Left lung (tissue), 10 donors: ENCODE data around the gene TBC1D19. TPM values are rescaled to one million over a fixed set of nuclear protein-coding genes. Genes with fewer than 3 reads are reported as not detected.
A peak's percentile ranks its signal among the peaks of the same experiment; 100 is the strongest.
"Not testable (repeated sequence)": the region's sequence is repeated elsewhere in the genome, so short reads cannot be mapped to it uniquely, and the experiment has no call there.

Source experiments
- ATAC-seq: fragments of 200-7000 bp; cut with Tn5 transposase; one replicate; pipeline ENCODE4 v1.9.1; 2020; ENCODE audit warnings: moderate library complexity
- DNase-seq, 4 donors: peaks; one replicate each; pipeline ENCODE4 v3.0.0-alpha.2; 2013 to 2020
- H3K27ac ChIP-seq, 2 donors: fragments of 200-600 bp; sonication (generic) in 1 of 2; one replicate each; pipeline versions ENCODE4 v1.5.0 to v1.8.0; 2020 to 2021
- H3K27me3 ChIP-seq, 2 donors: fragments of 200-600 bp; sonication (generic) in 1 of 2; one replicate each; pipeline versions ENCODE4 v1.5.0 to v1.8.0; 2020 to 2021
- H3K36me3 ChIP-seq, 2 donors: fragments of 200-600 bp; sonication (generic) in 1 of 2; one replicate each; pipeline versions ENCODE4 v1.5.0 to v1.8.0; 2020 to 2021
- H3K4me1 ChIP-seq, 2 donors: fragments of 200-600 bp; one replicate each; pipeline ENCODE4 v1.8.0; 2021
- H3K4me3 ChIP-seq, 2 donors: fragments of 200-600 bp; sonication (generic) in 1 of 2; one replicate each; pipeline versions ENCODE4 v1.5.0 to v1.8.0; 2020 to 2021; ENCODE audit warnings: mild to moderate bottlenecking in 1 of 2
- H3K9me3 ChIP-seq, 2 donors: fragments of 200-600 bp; sonication (generic) in 1 of 2; one replicate each; pipeline versions ENCODE4 v1.5.0 to v1.8.0; 2020 to 2021
- intact Hi-C, 2 donors: fragments of 100-400 bp; cut with DNase I; formaldehyde crosslinking; loops; one replicate each; pipeline versions ENCODE4 v1.11.2 to v1.14.2; 2022
- polyA plus RNA-seq, 6 donors: library from polyadenylated mRNA; unstranded; fragments of 120-200 nt; gene quantifications; one replicate each; pipeline ENCODE4 v1.2.1, GENCODE V29; 2013; ENCODE audit not compliant: insufficient read length in 6 of 6
- total RNA-seq, 2 donors: library from RNA; stranded (reverse); fragmentation: NEBNext Ultra II Directional; extraction: Animal tissue kit (Norgen Biotek cat#: 25700); gene quantifications; one replicate each; pipeline ENCODE4 v1.2.1, GENCODE V29; 2021
- TF ChIP-seq, protein P1 (sequence below), 2 donors: fragments of 200-600 bp; sonication (generic) in 1 of 2; IDR thresholded peaks; one replicate each; pipeline versions ENCODE4 v1.5.0 to v1.8.0; 2021; ENCODE audit warnings: antibody characterized with exemption in 2 of 2
- donor health status: DM: no; HTN: yes; CAD: no.
- donor health status: DM: no; HTN: no; CAD: no.

Gene TBC1D19
- total and polyA plus RNA-seq, 8 donors: 9.5 to 25.8 (median 17.8) TPM

DNA sequence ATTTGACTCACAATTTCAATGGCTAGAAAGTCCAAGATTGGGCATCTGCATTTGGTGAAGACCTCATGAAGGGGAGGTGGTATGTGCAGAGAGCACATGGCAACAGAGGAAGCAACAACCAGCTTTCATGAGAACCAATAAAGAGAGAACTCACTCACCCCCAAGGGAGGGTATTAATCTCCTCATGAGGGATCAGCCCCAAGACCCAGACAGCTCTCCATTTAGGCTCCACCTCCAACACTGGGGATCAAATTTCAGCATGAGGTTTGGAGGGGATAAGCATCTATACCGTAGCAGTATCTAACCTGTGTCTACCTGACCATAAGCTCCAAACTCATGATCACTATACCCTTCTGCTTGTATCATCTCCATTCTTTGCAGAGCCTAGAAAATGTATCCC is 9.3 kb upstream of the TBC1D19 start:
- no peaks in the 10 kb centered on the region for H3K36me3 ChIP-seq
- H3K4me1 ChIP-seq: no peaks in the 10 kb centered on the region
- H3K9me3 ChIP-seq: no peaks in the 10 kb centered on the region
- no peak overlapping the region for H3K4me3 ChIP-seq
- TF ChIP-seq, protein P1, sequence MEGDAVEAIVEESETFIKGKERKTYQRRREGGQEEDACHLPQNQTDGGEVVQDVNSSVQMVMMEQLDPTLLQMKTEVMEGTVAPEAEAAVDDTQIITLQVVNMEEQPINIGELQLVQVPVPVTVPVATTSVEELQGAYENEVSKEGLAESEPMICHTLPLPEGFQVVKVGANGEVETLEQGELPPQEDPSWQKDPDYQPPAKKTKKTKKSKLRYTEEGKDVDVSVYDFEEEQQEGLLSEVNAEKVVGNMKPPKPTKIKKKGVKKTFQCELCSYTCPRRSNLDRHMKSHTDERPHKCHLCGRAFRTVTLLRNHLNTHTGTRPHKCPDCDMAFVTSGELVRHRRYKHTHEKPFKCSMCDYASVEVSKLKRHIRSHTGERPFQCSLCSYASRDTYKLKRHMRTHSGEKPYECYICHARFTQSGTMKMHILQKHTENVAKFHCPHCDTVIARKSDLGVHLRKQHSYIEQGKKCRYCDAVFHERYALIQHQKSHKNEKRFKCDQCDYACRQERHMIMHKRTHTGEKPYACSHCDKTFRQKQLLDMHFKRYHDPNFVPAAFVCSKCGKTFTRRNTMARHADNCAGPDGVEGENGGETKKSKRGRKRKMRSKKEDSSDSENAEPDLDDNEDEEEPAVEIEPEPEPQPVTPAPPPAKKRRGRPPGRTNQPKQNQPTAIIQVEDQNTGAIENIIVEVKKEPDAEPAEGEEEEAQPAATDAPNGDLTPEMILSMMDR (IDR thresholded peaks at IDR 0.05): no peak
- ATAC-seq: no peak
- H3K27me3 ChIP-seq: no peaks in the 10 kb centered on the region
- no peak overlapping the region for H3K27ac ChIP-seq
- no peak for DNase-seq
- intact Hi-C loops: no loop called here

DNA sequence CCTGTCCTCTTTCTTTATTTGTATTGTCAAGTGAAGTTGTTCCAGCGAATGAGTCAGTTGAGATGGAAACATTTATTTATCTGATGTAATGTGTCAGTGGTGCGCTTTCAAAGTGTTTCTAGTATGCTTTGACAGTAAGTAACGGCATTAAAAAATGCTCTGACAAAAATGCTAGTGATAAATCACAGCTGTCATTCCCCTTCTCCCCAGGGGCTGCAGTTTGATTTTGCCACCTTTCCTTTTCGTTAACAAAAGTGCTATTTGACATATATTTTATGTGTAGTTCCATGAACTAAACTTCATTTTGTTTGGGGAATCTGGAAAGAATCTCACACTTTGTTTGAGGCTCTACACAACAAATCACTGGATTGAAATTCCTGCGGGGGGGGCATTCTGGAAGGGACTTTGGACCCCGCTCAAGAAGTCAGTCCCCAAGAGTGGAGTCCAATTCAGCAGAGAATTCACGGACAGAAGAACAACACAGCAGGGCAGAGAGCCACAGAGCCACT is 7.6 kb upstream of the TBC1D19 start:
- Histone ChIP-seq H3K36me3 (no peaks in the 10 kb centered on the region), H3K4me3 (no peak overlapping the region), H3K9me3 (no peaks in the 10 kb centered on the region), H3K4me1 (no peaks in the 10 kb centered on the region), H3K27me3 (no peaks in the 10 kb centered on the region), H3K27ac (no peak overlapping the region)
- intact Hi-C loops: no loop called here
- ATAC-seq: peak; percentile 38
- DNase-seq: peak in 2 of 4 donors; percentile 63 to 67
- TF ChIP-seq, protein P1 (IDR thresholded peaks at IDR 0.05): no peak

DNA sequence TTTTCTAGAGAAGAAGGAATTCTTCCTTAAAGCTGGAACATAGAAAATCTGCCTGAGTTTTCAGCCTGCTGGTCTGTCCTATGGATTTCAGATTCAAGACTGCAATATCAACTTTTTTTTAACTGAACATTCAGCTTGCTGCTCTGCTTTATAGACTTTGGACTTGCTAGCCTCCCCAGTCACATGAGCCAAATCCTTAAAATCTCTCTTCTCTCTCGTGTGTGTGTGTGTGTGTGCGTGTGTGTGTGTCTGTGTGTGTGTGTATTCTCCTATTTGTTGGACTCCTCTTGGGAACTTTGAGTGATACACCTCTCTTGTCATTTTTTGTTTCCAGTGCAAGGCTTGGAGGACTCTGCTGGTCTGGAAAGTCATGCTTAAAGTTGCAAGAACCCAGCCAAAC is 6.8 kb upstream of the TBC1D19 start:
- TF ChIP-seq, protein P1 (IDR thresholded peaks at IDR 0.05): no peak
- no peaks in the 10 kb centered on the region for H3K27me3 ChIP-seq

DNA sequence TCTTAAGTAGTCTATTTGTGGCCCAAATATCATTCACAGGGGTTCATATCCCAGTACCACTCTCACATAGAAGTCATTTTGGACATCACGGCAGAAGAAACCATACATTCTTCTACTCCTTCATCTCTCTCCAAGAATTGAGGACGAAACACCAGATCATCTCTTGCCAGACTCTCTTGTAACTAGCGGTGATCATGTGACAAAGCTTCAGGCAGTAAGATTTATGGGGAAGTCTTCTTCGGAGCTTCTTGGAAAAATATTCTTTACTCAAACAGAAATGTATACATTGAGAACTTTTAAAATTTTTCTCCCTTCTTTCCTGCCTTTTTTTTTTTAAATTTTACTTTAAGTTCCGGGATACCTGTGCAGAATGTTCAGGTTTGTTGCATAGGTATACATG is 4.7 kb upstream of the TBC1D19 start:
- Histone ChIP-seq H3K4me3 (no peak overlapping the region), H3K9me3 (no peaks in the 10 kb centered on the region), H3K27ac (no peak overlapping the region), H3K36me3 (no peaks in the 10 kb centered on the region), H3K4me1 (peaks cover 0 to 5% of the 10 kb centered on the region in 2 donors), H3K27me3 (no peaks in the 10 kb centered on the region)
- ATAC-seq (no peak), DNase-seq (no peak)
- TF ChIP-seq, protein P1 (IDR thresholded peaks at IDR 0.05): no peak
- intact Hi-C loops: no loop called here

More for the DNA sequence above, 6.8 kb upstream of the TBC1D19 start:
- H3K27ac ChIP-seq: no peak overlapping the region
- no peaks in the 10 kb centered on the region for H3K36me3 ChIP-seq
- H3K4me3 ChIP-seq: no peak overlapping the region
- no peaks in the 10 kb centered on the region for H3K9me3 ChIP-seq
- no peaks in the 10 kb centered on the region for H3K4me1 ChIP-seq
- DNase-seq: no peak
- intact Hi-C loops: no loop called here
- ATAC-seq: no peak

DNA sequence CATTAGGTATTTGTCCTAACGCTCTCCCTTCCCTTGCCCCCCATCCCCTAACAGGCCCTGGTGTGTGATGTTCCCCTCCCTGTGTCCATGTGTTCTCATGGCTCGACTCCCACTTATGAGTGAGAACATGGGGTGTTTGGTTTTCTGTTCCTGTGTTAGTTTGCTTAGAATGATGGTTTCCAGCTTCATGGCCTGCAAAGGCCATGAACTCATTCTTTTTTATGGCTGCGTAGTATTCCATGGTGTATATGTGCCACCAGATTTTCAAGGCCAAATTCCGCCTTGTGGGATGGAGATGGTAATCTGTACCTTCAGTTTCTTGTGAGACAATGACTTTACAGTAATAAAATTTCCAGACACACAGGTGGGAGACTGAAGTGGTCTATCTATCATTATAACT is 2.5 kb upstream of the TBC1D19 start:
- H3K27ac ChIP-seq, H3K27me3 ChIP-seq, DNase-seq, H3K36me3 ChIP-seq, ATAC-seq, H3K9me3 ChIP-seq, intact Hi-C loops, H3K4me3 ChIP-seq: not testable (repeated sequence)
- peaks cover 8 to 16% of the 10 kb centered on the region in 2 donors for H3K4me1 ChIP-seq

DNA sequence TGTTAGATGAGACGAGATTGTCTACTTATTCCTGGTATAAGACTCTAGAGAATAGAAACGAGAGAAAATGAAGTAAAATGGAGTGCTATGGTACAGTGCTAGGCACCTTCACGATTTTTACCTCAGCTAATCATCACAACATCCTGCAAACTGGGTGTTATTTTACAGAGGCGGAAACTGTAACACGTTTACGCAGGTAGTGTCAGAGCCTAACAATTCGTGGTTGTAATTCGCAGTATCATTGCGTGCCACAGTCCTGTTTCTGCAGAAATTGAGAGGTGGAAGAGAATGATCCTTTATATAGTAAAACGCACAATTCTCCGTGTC is 383 bp upstream of the TBC1D19 start:
- DNase-seq: no peak
- ATAC-seq: peak; percentile 85
- no peaks in the 10 kb centered on the region for H3K36me3 ChIP-seq
- H3K9me3 ChIP-seq: no peaks in the 10 kb centered on the region
- H3K27me3 ChIP-seq: no peaks in the 10 kb centered on the region
- intact Hi-C loops: no loop called here
- TF ChIP-seq, protein P1 (IDR thresholded peaks at IDR 0.05): no peak
- H3K27ac ChIP-seq: peak overlapping the region; percentile 73 to 78
- H3K4me1 ChIP-seq: peaks cover 8 to 16% of the 10 kb centered on the region in 2 donors
- H3K4me3 ChIP-seq: peak overlapping the region; percentile 63 to 83
